ENCODE measurements around the gene MYL5. TPM values are rescaled to one million over a fixed set of nuclear protein-coding genes. Genes with fewer than 3 reads are reported as not detected.
"Not testable (repeated sequence)": the region's sequence is repeated elsewhere in the genome, so short reads cannot be mapped to it uniquely, and the experiment has no call there.

MYL5 gene
- total RNA-seq, 1 experiment from 2014 or later = 17.1 TPM

GRCh38 chr4:634599-634985 lies 39.8 kb upstream of the MYL5 start:
- Mint-ChIP-seq H3K4me1 (ENCODE audit: low read depth, unreplicated experiment) (no peaks in the 10 kb centered on the region), H3K27me3 (ENCODE audit: insufficient read depth, unreplicated experiment) (no peaks in the 10 kb centered on the region), H3K36me3 (ENCODE audit: insufficient read depth, unreplicated experiment) (no peaks in the 10 kb centered on the region), H3K4me3 (ENCODE audit: unreplicated experiment) (no peak overlapping the region), H3K27ac (ENCODE audit: unreplicated experiment) (no peak overlapping the region), H3K9me3 (ENCODE audit: unreplicated experiment) (peaks cover 14% of the 10 kb centered on the region)
- no peak overlapping the region for H3K4me3 ChIP-seq (ENCODE audit: low read depth, low read length)
- no peaks in the 10 kb centered on the region for H3K9me3 ChIP-seq
- H3K27me3 ChIP-seq (replicated peaks; ENCODE audit: control insufficient read depth, insufficient read depth, low read length) = no peaks in the 10 kb centered on the region
- POLR2A ChIA-PET = no interaction called here
- no TSS peak for BruUV-seq (replicated peaks)
- CTCF ChIA-PET = no interaction called here
- no peak for TF ChIP-seq CTCF (IDR thresholded peaks at IDR 0.05; ENCODE audit: insufficient read depth in 1 of 2, low read depth in 1 of 2, low read length in 1 of 2, severe bottlenecking in 1 of 2, unreplicated experiment in 1 of 2)
- no peaks in the 10 kb centered on the region for H3K4me1 ChIP-seq
- no peaks in the 10 kb centered on the region for H3K36me3 ChIP-seq (ENCODE audit: control insufficient read depth, insufficient read depth, low read length)
- peak in 1 of 2 experiments; percentile 15 for DNase-seq
- intact Hi-C loops (cut with micrococcal nuclease; ENCODE audit: unreplicated experiment) = no loop called here

DNA sequence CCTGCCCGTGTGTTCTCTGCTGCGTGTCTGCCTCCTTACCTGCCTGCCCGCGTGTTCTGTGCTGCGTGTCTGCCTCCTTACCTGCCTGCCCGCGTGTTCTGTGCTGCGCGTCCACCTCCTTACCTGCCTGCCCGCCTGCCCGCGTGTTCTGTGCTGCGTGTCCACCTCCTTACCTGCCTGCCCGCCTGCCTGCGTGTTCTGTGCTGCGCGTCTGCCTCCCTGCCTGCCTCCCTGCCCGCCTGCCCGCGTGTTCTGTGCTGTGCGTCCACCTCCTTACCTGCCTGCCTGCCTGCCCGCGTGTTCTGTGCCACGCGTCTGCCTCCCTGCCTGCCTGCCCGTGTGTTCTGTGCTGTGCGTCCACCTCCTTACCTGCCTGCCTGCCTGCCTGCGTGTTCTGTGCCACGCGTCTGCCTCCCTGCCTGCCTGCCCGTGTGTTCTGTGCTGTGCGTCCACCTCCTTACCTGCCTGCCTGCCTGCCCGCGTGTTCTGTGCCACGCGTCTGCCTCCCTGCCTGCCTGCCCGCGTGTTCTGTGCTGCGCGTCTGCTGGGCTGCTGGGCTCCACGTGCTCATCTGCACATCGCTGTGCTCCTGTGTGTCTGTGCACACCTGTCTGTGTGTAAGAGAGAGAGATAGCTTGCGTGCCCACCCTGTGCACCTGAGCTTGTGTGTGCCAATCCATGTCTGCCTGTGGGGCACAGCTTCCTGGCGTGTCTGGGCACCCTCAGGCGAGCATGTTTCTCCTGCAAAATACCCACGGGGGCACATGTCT lies 39.1 kb upstream of the MYL5 start:
- DNase-seq = peak in 1 of 2 experiments; percentile 12

DNA sequence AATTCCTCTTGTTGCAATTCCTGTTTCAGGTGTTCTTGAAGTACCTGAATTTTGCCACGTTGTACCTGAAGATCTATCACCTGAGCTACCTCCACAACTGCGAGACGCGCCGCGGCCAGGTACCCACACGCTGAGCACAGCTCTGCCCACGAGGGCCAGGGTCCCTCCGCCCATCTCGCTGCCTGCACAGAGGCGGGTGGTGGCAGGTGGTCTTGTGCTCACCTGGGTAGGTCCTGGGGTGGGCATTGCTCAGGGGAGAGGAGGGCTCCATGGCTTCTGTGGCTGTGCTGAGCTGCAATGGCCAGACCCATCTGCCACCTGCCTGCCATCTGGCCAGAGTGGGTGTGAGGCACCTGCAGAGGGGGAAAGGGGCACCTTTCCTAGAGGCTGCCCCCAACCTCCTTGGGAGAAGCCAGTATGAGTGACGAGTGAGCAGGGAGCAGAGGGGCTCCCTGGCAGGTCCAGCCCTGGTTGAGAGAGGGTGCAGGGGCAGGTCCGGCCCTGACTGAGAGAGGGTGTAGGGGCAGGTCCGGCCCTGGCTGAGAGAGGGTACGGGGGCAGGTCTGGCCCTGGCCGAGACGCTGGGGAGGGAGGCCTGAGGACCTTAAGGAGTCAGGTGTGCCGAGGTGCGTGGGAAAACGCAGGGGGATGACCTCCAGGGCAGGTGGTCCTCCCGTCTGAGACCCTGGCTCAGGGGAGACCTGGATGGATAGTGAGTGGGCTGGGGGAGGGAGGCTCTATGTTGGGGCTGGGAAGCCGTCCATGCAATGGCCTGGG lies 38.3 kb upstream of the MYL5 start:
- POLR2A ChIA-PET = no interaction called here
- no peak overlapping the region for H3K4me3 Mint-ChIP-seq (ENCODE audit: unreplicated experiment)
- intact Hi-C loops (cut with micrococcal nuclease; ENCODE audit: unreplicated experiment) = no loop called here

More for the DNA sequence above, 39.1 kb upstream of the MYL5 start:
- H3K4me3 Mint-ChIP-seq (ENCODE audit: unreplicated experiment); CTCF ChIA-PET; H3K36me3 Mint-ChIP-seq (ENCODE audit: insufficient read depth, unreplicated experiment); H3K36me3 ChIP-seq (ENCODE audit: control insufficient read depth, insufficient read depth, low read length); H3K27ac Mint-ChIP-seq (ENCODE audit: unreplicated experiment); intact Hi-C loops (cut with micrococcal nuclease; ENCODE audit: unreplicated experiment); H3K4me3 ChIP-seq (ENCODE audit: low read depth, low read length); H3K27me3 Mint-ChIP-seq (ENCODE audit: insufficient read depth, unreplicated experiment); H3K4me1 Mint-ChIP-seq (ENCODE audit: low read depth, unreplicated experiment); H3K27me3 ChIP-seq (replicated peaks; ENCODE audit: control insufficient read depth, insufficient read depth, low read length); POLR2A ChIA-PET; H3K9me3 ChIP-seq; BruUV-seq (replicated peaks); H3K4me1 ChIP-seq: not testable (repeated sequence)
- H3K9me3 Mint-ChIP-seq (ENCODE audit: unreplicated experiment) = peaks cover 14% of the 10 kb centered on the region

More for the DNA sequence above, 38.3 kb upstream of the MYL5 start:
- no peak for TF ChIP-seq CTCF (IDR thresholded peaks at IDR 0.05; ENCODE audit: insufficient read depth in 1 of 2, low read depth in 1 of 2, low read length in 1 of 2, severe bottlenecking in 1 of 2, unreplicated experiment in 1 of 2)
- Mint-ChIP-seq H3K36me3 (ENCODE audit: insufficient read depth, unreplicated experiment) (no peaks in the 10 kb centered on the region), H3K27me3 (ENCODE audit: insufficient read depth, unreplicated experiment) (no peaks in the 10 kb centered on the region), H3K4me1 (ENCODE audit: low read depth, unreplicated experiment) (no peaks in the 10 kb centered on the region), H3K27ac (ENCODE audit: unreplicated experiment) (no peak overlapping the region), H3K9me3 (ENCODE audit: unreplicated experiment) (peaks cover 8% of the 10 kb centered on the region)
- Histone ChIP-seq H3K4me1 (no peaks in the 10 kb centered on the region), H3K27me3 (replicated peaks; ENCODE audit: control insufficient read depth, insufficient read depth, low read length) (no peaks in the 10 kb centered on the region), H3K9me3 (no peaks in the 10 kb centered on the region; the same call in 1 of the 2 replicates), H3K4me3 (ENCODE audit: low read depth, low read length) (no peak overlapping the region), H3K36me3 (ENCODE audit: control insufficient read depth, insufficient read depth, low read length) (no peaks in the 10 kb centered on the region)
- CTCF ChIA-PET = no interaction called here
- no TSS peak for BruUV-seq (replicated peaks)
- peak in 1 of 2 experiments; percentile 13 for DNase-seq

All from Caco-2 (cell line).